AG20443 (cell line): Measurements from ENCODE around the gene MYH9.
A peak's percentile ranks its signal among the peaks of the same experiment; 100 is the strongest.

Source experiments
- DNase-seq: peaks from one replicate; pipeline ENCODE4 v3.0.0; 2012; ENCODE audit warnings: low spot score, mixed read lengths

The MYH9 gene

DNA sequence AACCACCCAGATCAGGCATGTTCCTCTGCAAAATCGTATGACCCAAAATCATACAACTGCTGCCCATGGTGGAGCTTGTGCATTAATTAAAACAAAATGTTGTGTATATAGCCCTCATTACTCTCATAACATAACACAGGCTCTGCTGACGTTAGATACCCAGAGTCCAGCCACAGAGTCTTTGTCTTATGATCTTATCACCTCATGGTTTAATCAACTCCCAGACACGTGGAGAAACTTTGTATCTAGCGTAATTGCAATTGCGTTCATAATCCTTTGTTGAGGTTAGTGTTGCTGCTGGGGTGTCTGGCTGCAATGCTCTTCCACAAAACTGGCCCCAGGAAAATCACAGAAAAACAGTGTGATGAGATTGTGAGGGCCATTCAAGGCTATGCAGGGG lies 139.8 kb downstream of the MYH9 start:
- no peak for DNase-seq

DNA sequence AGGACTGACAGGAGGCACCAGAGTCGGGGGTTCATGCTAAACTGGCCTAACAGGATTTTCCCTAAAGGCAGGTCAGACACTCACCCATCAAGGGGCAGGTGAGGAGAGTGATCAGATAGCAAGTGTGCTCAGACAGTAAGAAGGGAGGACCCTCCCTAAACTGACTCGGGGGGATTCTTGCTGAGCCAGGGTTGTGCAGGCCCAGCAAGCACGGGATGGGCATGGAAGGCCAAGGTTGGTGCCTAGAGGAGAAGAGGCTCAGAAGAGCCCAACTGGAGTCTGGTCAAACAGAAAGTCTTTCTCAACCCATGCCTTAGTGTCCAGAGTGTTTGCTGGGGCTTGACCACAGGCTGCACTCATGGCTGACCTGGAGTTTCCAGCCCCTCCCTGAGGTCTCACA lies 141.0 kb downstream of the MYH9 start:
- no peak for DNase-seq

DNA sequence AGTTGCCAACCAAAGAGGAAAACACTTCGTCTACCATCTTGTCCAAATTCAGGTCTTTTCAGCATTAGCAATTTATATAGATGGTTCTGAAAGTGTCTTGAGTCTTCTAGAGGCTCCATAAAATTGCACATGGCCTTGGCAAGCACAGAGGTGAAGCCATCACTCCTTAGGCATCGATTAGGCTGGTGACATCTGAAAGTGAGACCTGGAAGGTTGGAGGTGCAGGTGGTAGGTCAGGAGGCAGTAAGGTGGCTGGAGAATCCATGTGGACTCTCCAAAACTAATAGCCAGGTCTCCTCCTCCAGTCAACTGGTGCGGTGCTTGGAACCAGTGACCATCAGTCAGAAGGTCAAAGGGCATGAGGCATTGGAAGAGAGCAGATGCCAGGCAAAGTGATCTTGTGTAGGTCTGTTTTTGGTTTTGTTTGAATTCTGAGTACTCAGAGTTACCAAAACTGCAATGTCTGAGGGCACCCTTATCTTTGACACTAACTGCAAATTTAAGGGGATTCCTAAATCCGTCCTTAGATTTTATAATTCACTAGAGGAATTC lies 141.9 kb downstream of the MYH9 start:
- DNase-seq: no peak

DNA sequence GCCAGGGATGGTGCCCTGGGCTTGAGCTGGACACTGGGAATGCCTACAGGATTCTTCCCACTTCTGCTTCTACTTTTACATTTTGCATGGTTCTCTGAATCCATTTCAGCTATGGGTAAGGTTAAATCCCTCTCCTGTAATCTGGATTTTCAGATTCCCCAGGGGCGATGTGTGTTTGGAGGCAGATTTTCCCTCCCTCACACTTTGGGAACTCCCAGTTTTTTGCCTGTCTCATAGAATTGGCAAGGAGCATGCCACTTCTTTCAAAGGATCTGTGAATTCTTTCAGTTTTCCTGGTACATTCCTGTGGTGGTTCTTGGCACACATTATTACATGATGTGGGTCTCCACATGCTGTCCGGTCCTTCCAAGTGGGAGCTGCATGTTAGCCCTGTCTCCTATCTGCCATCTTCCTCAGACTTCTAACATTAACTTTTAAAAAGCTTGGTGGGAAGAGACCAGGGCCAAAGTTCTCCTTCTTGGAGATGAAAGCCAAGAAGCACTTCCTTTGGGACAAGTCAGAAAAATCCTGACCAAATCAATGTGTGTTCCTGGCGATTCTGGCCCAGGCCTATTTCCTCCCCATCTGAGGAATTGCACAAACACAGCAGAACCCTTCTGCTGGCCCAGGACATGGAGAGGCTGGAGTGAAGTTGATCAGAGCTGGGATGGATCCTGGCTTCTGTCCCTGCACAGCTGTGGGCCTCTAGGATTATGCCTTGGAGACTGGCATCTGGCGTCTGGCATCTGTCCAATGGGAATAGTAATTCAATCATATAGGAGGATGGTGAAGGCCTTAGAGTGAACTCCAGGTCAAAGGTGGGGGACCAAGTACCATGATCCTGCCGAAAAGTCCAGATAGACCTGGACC lies 143.0 kb downstream of the MYH9 start:
- DNase-seq: peak; percentile 63

DNA sequence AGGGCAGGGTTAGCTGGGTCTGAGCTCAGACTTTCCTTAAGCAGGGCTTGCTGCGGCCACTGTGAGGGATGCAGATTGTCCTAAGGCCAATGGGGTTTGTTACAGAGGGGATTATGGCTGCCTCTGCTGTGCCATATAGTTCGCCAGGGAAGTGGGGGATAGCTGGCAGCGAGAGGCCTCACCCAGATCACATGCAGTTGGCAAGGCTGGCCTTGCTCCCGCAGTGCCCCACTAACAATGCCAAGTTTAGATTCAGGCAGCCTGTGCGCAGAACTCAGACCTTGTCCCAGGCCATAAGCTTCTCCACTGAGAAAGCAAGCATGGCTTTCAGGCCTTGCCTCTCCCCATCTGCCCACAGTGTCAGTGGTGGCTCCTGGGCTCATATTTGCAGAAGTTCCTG lies 143.8 kb downstream of the MYH9 start:
- DNase-seq: no peak

DNA sequence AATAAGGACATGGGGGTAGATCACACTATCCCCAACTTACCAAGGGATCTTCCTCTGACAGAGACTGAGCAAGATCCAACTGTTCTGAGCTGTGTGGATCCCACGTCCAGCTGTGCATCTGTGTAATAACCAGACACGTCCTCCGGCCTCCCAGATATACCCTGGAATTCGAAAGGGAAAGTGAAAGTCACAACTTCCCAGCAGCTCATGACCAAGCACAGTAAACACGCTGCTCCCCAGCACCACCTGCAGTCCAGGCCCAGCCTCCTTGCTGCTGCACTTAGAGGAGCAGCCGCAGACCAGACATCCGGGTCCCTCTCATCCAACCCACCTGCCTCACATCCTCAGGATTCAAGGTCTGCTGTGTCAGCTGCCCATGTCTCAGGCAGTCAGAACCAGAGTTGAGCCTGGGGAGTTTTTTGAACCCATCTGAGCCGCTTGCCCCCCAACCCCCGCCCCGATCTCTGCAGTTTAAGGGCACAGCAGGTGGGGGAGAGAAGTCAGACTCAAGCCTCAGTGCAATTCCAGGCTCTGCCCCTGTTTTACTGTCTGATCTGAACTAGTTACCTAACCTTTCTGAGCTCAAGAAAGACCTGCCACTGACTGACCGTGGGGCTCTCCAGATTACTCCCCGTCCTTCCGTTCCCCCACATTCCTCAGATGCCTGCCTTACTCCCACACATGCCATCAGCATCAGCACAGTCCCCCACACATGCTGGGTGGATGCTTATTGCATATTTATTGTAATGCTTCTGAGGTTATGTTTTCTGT lies 148.2 kb downstream of the MYH9 start, which contains the start of gene APOL2:
TSS of gene APOL2 (minus strand) at position 127 of the 771 bp plus-strand sequence. CDS start 6,365 bp downstream, outside the sequence.
- DNase-seq: peak; percentile 93

DNA sequence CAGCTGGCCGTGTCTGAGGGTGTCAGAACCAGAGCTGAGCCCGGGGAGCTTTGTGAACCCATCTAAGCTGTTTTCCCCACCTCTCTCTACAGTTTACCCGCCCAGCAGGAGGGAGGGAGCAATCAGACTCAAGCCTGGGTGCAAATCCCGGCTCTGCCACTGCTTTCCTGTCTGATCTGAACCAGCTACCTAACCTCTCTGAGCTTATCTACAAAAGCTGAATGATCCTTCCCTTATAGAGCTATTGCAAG lies 148.7 kb downstream of the MYH9 start:
- DNase-seq: no peak

DNA sequence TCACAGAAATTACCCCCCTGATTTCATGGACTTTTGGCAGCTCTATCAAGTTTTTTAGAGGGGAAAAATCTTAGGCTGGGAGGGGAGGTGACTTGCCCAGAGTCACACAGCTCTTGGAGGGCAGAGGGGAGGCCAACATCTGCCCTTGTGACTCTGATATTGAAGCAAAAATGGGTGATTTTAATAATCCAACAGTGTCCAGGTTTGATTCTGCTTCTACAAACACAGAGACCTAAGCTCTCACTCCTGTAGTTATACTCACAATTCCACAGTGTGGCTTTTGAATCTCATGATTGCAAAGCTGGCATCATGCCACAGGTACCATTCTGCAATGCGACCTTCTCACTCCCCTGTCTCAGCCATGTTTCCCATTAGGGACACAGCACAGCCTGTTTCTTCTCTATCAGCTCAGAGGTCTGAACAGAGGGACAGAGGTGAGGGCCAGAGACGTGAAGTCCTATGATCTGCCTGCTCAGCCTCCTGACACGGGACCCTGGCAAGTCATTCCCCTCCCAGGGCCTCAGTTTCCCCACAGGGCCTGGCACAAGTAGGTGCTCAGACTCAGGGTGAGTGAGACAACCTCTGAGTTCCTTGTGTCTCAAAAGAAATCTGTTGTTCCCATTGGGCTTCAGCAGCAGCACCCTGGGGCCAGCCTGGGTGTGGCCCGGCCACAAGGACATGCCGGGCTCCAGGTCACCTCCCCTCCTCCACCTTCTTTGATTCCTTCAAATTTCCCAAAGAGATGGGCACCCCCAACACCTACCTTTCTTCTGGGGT lies 149.2 kb downstream of the MYH9 start:
- no peak for DNase-seq

DNA sequence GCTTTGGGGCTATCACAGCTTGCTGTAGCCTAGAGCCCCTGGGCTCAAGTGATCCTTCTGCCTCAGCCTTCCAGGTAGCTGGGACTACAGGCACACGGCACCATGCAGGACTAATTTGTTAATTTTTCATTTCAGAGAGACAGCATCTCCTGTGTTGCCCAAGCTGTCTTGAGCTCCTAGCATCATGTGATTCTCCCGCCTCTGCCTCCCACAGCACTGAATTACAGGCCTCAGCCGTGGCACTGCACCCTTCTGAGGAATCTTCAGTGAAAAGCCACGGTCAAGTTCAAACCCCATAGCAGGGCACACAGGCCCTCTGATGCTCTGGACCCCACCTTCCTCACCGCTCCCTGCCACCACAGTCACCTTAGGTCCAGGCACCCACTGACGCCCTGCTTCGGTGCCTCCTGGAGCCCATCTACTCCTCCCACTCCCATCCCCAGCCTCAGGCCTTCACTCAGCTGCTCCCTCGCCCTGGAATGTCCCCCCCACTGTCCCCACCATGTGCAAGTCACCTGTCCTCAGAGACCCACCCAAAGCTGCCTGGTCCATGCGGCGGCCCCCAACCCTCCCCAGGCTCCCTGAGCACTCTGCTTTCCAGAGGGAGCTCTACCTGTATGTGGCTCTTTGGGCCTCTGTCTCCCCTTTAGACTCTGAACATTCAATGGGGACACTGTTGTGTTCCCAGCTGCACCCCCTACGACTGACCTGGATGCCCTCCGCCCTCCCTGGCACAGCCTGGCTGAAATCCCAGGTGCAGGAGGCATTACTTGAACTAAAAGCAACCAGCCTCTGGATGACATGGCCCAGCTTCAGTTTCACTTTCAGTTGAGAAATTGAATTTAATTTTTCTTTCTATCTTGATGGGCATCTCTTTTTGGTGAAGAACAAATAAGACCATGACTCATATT lies 150.1 kb downstream of the MYH9 start:
- DNase-seq: peak; percentile 24

DNA sequence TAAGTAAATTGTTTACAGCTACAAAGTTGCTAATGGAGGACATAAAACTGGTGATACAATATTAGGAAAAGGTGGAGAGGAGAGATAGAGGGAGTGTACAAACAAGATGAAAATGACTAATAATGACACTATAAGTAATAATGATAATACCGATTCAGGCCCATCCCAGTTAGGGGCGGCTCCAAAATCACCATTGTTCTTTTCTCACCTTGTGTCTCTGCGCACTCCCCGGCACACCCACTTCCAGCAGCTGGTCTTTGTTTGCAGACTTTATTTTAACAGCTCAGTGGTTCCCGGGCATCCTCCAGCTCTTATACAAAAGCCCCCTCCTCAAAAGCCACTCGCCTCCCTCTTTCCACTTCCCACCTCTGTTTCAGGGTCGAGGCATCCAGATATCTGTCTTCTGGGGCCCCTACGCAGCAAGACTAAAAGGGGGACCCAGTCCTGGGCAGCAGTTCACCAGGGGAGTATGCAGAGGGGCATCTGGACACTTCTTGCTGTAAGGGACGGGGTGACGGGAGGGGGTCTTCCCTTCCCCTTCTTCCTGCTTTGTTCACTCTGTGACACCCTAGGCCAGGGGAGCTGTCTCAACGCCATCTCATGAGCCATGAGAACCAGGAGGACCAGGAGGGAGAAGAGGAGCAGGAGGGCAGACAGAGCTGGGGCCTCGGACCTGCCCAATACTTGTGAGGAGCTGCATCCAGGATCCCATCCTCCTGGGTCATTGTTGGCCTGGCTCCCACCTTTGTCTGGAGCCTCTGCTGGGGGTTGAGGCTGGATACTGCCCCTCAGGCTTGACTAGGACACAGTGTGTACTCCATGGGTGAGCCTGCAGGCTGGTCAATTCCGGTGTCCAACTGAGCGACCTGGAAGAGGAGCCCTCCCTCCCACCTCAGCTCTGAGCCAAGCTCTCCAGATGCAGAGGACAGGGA lies 151.1 kb downstream of the MYH9 start:
- DNase-seq: no peak

DNA sequence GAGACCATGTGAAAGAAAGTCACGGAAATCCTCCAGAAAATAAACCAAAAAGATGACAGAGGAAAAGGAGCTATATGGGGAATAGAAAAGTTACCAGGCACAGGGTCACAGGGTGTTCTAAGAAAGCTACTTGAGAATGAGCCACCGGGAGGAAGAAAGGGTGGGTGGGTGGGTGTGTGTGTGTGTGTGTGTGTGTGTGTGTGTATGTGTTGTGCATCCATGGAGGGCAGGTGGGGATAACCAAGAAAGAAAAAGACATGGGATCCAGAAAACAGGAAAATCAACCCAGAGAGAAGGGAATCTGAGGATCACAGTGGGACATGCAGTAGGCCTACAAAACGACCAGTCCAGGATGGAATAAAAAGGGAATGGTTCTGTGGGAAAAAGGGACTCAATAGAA lies 152.2 kb downstream of the MYH9 start:
- no peak for DNase-seq

DNA sequence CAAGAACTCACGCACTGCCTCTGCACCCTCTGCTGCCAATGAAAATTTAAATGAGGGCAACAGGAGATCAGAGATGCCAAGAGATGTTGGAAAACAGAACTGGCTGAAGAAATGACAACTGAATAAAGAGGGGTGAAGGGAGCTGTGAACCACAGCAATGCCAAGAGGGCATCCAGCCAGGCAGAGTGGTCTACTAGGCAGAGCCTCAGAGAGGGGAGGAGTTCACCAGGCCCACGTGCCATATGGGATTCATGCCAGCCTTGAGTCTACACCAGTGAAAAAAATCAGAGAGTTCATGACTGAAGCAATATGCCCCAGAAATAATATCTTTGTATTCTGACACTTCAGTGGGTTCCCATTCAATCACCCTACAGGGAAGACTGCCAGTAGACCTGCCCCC lies 152.8 kb downstream of the MYH9 start:
- DNase-seq: no peak

DNA sequence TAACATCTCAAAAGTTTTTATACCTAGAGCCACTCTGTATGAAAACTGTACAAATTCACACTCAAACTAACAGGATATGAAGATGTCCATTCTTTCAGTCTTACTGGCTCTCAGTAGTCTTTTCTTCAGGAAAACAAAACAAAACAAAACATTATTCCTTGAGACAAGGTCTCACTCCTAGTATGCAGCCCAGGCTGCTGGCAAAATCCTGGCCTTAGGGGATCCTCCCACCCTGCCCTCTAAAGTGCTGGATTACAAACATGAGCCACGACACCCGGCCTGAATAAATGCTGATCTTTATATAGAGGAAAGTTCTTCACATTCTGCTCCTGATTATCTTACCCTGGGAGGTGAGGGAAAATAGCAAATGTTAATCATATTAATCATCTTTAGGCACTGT lies 153.6 kb downstream of the MYH9 start:
- no peak for DNase-seq

DNA sequence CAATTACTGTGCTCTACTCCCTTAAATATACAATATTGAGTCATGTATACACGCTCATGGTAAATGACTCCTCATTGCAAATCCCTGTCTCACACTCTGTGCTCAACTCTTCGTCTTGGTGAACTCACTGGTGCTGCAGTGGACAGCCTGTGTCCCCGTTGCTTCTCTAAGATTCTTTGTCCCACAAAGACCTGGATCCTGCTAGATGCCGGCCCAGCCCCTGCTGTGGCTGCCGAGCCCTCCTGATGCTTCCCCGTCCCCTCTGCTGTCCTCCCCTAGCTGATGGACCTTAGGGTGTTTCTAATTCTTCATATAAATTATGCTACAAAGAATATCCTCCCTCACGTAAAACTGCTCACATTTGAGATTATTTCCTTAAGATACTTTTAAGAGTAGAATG lies 154.0 kb downstream of the MYH9 start:
- DNase-seq: no peak

DNA sequence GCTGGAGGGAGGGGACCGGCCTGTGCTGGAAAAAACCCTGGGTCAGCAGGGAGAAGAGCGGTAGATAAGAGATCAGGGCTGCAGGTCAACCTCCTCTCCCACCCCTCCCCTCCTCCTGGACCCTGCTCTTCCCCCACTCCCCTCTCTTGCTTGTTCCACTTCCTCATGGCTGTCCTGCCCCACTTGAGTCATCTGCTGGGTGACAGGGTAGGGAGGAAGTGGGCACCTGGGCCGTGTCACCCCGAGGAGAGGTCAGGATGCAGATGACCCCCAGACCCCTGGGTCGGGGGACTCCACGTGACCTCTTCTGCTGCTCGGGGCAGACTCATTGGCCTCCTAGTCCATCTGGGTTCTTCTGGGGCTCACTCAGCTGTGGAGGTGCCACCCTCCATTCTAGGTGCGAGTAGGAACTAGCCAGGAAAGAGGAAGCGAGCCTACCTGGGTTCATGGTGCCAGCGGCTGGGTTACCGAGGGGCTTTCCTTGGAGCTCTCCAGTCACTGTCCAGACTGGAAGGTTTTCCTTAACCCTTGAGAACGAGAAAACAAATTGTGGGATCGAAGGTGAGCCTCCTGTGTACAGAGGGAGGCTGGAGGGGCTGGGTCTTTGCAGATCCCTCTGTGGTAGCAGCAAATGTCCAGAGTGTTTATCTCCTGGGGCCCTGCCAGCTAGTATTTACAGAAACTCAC lies 154.9 kb downstream of the MYH9 start:
- no peak for DNase-seq
